ENCODE measurements around the gene SLC25A40.
"Not testable (repeated sequence)": the region's sequence is repeated elsewhere in the genome, so short reads cannot be mapped to it uniquely, and the experiment has no call there.

SLC25A40 gene

GRCh38 chr7:87918740-87919139, 42.6 kb upstream of the SLC25A40 start:
- Histone ChIP-seq H3K79me2 (ENCODE audit: insufficient read depth, low read length) (no peaks in the 10 kb centered on the region), H3K4me1 (ENCODE audit: insufficient read depth, low read length) (no peaks in the 10 kb centered on the region), H4K20me1 (ENCODE audit: insufficient read depth, low read length) (no peaks in the 10 kb centered on the region), H3K36me3 (ENCODE audit: insufficient read depth, low read length) (no peaks in the 10 kb centered on the region), H3K27me3 (ENCODE audit: insufficient read depth, low read length, poor library complexity) (no peaks in the 10 kb centered on the region), H3K4me2 (ENCODE audit: insufficient read depth, low read length) (no peak overlapping the region), H3K9ac (ENCODE audit: low read depth, low read length) (no peak overlapping the region), H2AFZ (ENCODE audit: low read depth, low read length) (no peak overlapping the region), H3K9me3 (ENCODE audit: insufficient read depth, low read length, severe bottlenecking) (no peaks in the 10 kb centered on the region), H3K27ac (ENCODE audit: low read length) (no peak overlapping the region), H3K4me3 (ENCODE audit: low read depth in 1 of 2, low read length in 2 of 2) (no peak overlapping the region)
- no peak for TF ChIP-seq CTCF (IDR thresholded peaks at IDR 0.05; ENCODE audit: borderline replicate concordance, extremely low read depth, low read length, poor library complexity, severe bottlenecking)
- TF ChIP-seq EZH2 (IDR thresholded peaks at IDR 0.05; ENCODE audit: borderline replicate concordance, low read depth, low read length, severe bottlenecking) = no peak
- DNase-seq (no peak), ATAC-seq (ENCODE audit: insufficient read depth, low read depth) (no peak)

- no peak overlapping the region for H3K4me3 ChIP-seq (ENCODE audit: low read depth in 1 of 2, low read length in 2 of 2)
- DNase-seq = no peak
- TF ChIP-seq CTCF (IDR thresholded peaks at IDR 0.05; ENCODE audit: borderline replicate concordance, extremely low read depth, low read length, poor library complexity, severe bottlenecking) (no peak), EZH2 (IDR thresholded peaks at IDR 0.05; ENCODE audit: borderline replicate concordance, low read depth, low read length, severe bottlenecking) (no peak)
- H3K27me3 ChIP-seq (ENCODE audit: insufficient read depth, low read length, poor library complexity) = no peaks in the 10 kb centered on the region
- no peak for ATAC-seq (ENCODE audit: insufficient read depth, low read depth)
- no peak overlapping the region for H3K4me2 ChIP-seq (ENCODE audit: insufficient read depth, low read length)
- H3K4me1 ChIP-seq (ENCODE audit: insufficient read depth, low read length) = no peaks in the 10 kb centered on the region
- H3K9me3 ChIP-seq (ENCODE audit: insufficient read depth, low read length, severe bottlenecking) = no peaks in the 10 kb centered on the region
- H4K20me1 ChIP-seq (ENCODE audit: insufficient read depth, low read length) = no peaks in the 10 kb centered on the region
- no peaks in the 10 kb centered on the region for H3K79me2 ChIP-seq (ENCODE audit: insufficient read depth, low read length)
- H3K36me3 ChIP-seq (ENCODE audit: insufficient read depth, low read length) = peaks cover 8% of the 10 kb centered on the region; the same call in 1 of the 2 replicates
- H3K9ac ChIP-seq (ENCODE audit: low read depth, low read length) = no peak overlapping the region
- no peak overlapping the region for H2AFZ ChIP-seq (ENCODE audit: low read depth, low read length)
- no peak overlapping the region for H3K27ac ChIP-seq (ENCODE audit: low read length)
Measured at GRCh38 chr7:87912121-87912520, 36.0 kb upstream of the SLC25A40 start.

- TF ChIP-seq CTCF (IDR thresholded peaks at IDR 0.05; ENCODE audit: borderline replicate concordance, extremely low read depth, low read length, poor library complexity, severe bottlenecking) = peak; percentile 9
- not testable (repeated sequence) for H3K9me3 ChIP-seq (ENCODE audit: insufficient read depth, low read length, severe bottlenecking)
Measured at GRCh38 chr7:87908814-87909213, 32.7 kb upstream of the SLC25A40 start.

GRCh38 chr7:87907136-87907906, 31.2 kb upstream of the SLC25A40 start:
- not testable (repeated sequence) for H2AFZ ChIP-seq (ENCODE audit: low read depth, low read length); H3K27ac ChIP-seq (ENCODE audit: low read length)
- H3K36me3 ChIP-seq (ENCODE audit: insufficient read depth, low read length) = peaks cover 53% of the 10 kb centered on the region

More at GRCh38 chr7:87908814-87909213, 32.7 kb upstream of the SLC25A40 start:
- not testable (repeated sequence) for H3K9ac ChIP-seq (ENCODE audit: low read depth, low read length); H3K27ac ChIP-seq (ENCODE audit: low read length); H4K20me1 ChIP-seq (ENCODE audit: insufficient read depth, low read length); H3K27me3 ChIP-seq (ENCODE audit: insufficient read depth, low read length, poor library complexity); DNase-seq; H3K4me3 ChIP-seq (ENCODE audit: low read depth in 1 of 2, low read length in 2 of 2); H3K4me2 ChIP-seq (ENCODE audit: insufficient read depth, low read length); H3K79me2 ChIP-seq (ENCODE audit: insufficient read depth, low read length); H3K4me1 ChIP-seq (ENCODE audit: insufficient read depth, low read length); H2AFZ ChIP-seq (ENCODE audit: low read depth, low read length)
- ATAC-seq (ENCODE audit: insufficient read depth, low read depth) = 0 out of 3 replicates have a peak, but pooled peaks have one; percentile 27
- peaks cover 39% of the 10 kb centered on the region for H3K36me3 ChIP-seq (ENCODE audit: insufficient read depth, low read length)

More at GRCh38 chr7:87907136-87907906, 31.2 kb upstream of the SLC25A40 start:
- H3K9me3 ChIP-seq (ENCODE audit: insufficient read depth, low read length, severe bottlenecking); H3K27me3 ChIP-seq (ENCODE audit: insufficient read depth, low read length, poor library complexity); H3K79me2 ChIP-seq (ENCODE audit: insufficient read depth, low read length); H3K4me1 ChIP-seq (ENCODE audit: insufficient read depth, low read length); DNase-seq; H3K4me2 ChIP-seq (ENCODE audit: insufficient read depth, low read length); H4K20me1 ChIP-seq (ENCODE audit: insufficient read depth, low read length); H3K4me3 ChIP-seq (ENCODE audit: low read depth in 1 of 2, low read length in 2 of 2); H3K9ac ChIP-seq (ENCODE audit: low read depth, low read length); ATAC-seq (ENCODE audit: insufficient read depth, low read depth): not testable (repeated sequence)

Data from DND-41 (cell line).